Upper lobe of left lung (tissue), 4 donors: ENCODE measurements around the gene SLC16A9.

Source experiments
- CTCF ChIP-seq, 6 experiments: fragments of 450-650 bp in 4 of 6; fragments of 200-600 bp in 2 of 6; sonication (generic) in 2 of 6; IDR thresholded peaks; one replicate each; pipeline ENCODE4 v1.5.1; 2016 to 2019; ENCODE audit warnings: antibody characterized with exemption in 6 of 6
- EP300 ChIP-seq, 4 donors: sonication (generic); formaldehyde crosslinking; IDR thresholded peaks; one replicate each; pipeline ENCODE4 v1.5.1; 2017; ENCODE audit warnings: antibody characterized with exemption in 4 of 4, control low read depth in 2 of 4
- POLR2A ChIP-seq, 4 donors: fragments of 450-650 bp; IDR thresholded peaks; one replicate each; pipeline ENCODE4 v1.5.1; 2016 to 2017; ENCODE audit warnings: antibody characterized with exemption in 4 of 4, mild to moderate bottlenecking in 2 of 4

- no peak for TF ChIP-seq CTCF (IDR thresholded peaks at IDR 0.05)
- no peak for TF ChIP-seq EP300 (IDR thresholded peaks at IDR 0.05)
- no peak for TF ChIP-seq POLR2A (IDR thresholded peaks at IDR 0.05)
These were observed 745 bp downstream of the SLC16A9 start for GRCh38 chr10:59708816-59709394.
